ENCODE data around the gene KCNIP4. TPM values are rescaled to one million over a fixed set of nuclear protein-coding genes. Genes with fewer than 3 reads are reported as not detected.

The KCNIP4 gene
- total and polyA plus RNA-seq, 10 of the 15 experiments (the other 5 are each of a cell fraction or from before 2014, with no cell fraction given), result 0.03 to 0.23 (median 0.13) TPM; not detected in 7

- FAIRE-seq, result no peak
- intact Hi-C loops (cut with micrococcal nuclease; ENCODE audit: unreplicated experiment), result no loop called here
These were observed 377.5 kb downstream of the KCNIP4 start for GRCh38 chr4:21571100-21571499.

More at GRCh38 chr4:21571100-21571499, 377.5 kb downstream of the KCNIP4 start:
- 2% methylated on average over 3 of the region's 3 CpGs for WGBS (ENCODE audit: insufficient coverage, insufficient replicate concordance, low lambda C conversion rate, missing lambda C conversion rate)
- Histone ChIP-seq H2AFZ (ENCODE audit: control insufficient read depth, low read depth, low read length) (no peak overlapping the region), H3K79me2 (ENCODE audit: control insufficient read depth, insufficient read depth, low read length) (no peaks in the 10 kb centered on the region), H3K9me3 (replicated peaks; ENCODE audit: control insufficient read depth, insufficient read depth, low read length) (no peaks in the 10 kb centered on the region), H3K27me3 (replicated peaks in 1 of 2; ENCODE audit: control insufficient read depth in 2 of 2, insufficient read depth in 2 of 2, low read length in 1 of 2) (no peaks in the 10 kb centered on the region), H3K36me3 (ENCODE audit: control insufficient read depth in 2 of 2, insufficient read depth in 2 of 2, low read length in 1 of 2) (no peaks in the 10 kb centered on the region), H3K4me3 (no peak overlapping the region), H3K4me1 (ENCODE audit: control insufficient read depth, insufficient read depth, low read length) (no peaks in the 10 kb centered on the region), H3K9ac (ENCODE audit: control insufficient read depth, insufficient read depth, low read length) (no peak overlapping the region), H3K27ac (ENCODE audit: control insufficient read depth, insufficient read depth) (no peak overlapping the region), H4K20me1 (ENCODE audit: control insufficient read depth, insufficient read depth) (no peaks in the 10 kb centered on the region), H3K4me2 (ENCODE audit: control insufficient read depth, insufficient read depth) (no peak overlapping the region)
- in situ Hi-C loops (cut with MboI), result no loop called here
- SMC1A ChIA-PET (ENCODE audit: uncharacterized antibody, unreplicated experiment), result no interaction called here
- POLR2A ChIA-PET, result no interaction called here
- TF ChIP-seq POLR2AphosphoS5 (IDR thresholded peaks at IDR 0.05; ENCODE audit: low read length), result no peak
- TF ChIP-seq EP300 (IDR thresholded peaks at IDR 0.05; ENCODE audit: borderline replicate concordance in 1 of 2, control insufficient read depth in 1 of 2, low read depth in 2 of 2, low read length in 2 of 2), result no peak
- no peak for TF ChIP-seq NFYA (IDR thresholded peaks at IDR 0.05; ENCODE audit: borderline replicate concordance, low read depth, low read length)
- no peak for TF ChIP-seq ZNF622 (IDR thresholded peaks at IDR 0.05)
- no peak for TF ChIP-seq NBN (IDR thresholded peaks at IDR 0.05)
- TF ChIP-seq BRCA1 (IDR thresholded peaks at IDR 0.05; ENCODE audit: low read depth, low read length), result no peak
- no peak for TF ChIP-seq CEBPZ (IDR thresholded peaks at IDR 0.05; ENCODE audit: low read depth, low read length)
- no peak for TF ChIP-seq BACH1 (IDR thresholded peaks at IDR 0.05; ENCODE audit: borderline replicate concordance)
- no peak for TF ChIP-seq IRF3 (IDR thresholded peaks at IDR 0.05)
- TF ChIP-seq RCOR1 (conservative IDR thresholded peaks at IDR 0.05; ENCODE audit: low read depth, low read length), result no peak
- TF ChIP-seq SMARCA5 (IDR thresholded peaks at IDR 0.05), result no peak
- TF ChIP-seq RELB (IDR thresholded peaks at IDR 0.05; ENCODE audit: low read depth), result no peak
- TF ChIP-seq NFYB (IDR thresholded peaks at IDR 0.05; ENCODE audit: insufficient read depth, low read depth, low read length), result no peak
- no peak for TF ChIP-seq PAX8 (IDR thresholded peaks at IDR 0.05)
- no peak for TF ChIP-seq ATF2 (IDR thresholded peaks at IDR 0.05; ENCODE audit: low read length)
- DNase-seq (ENCODE audit: low read depth, low spot score), result no peak
- RAD21 ChIA-PET (ENCODE audit: unreplicated experiment), result no interaction called here
- CTCF ChIA-PET, result no interaction called here
- no peak for ATAC-seq
- no TSS peak for BruUV-seq (replicated peaks)

Data from GM12878 (cell line).